Osteocyte (in vitro differentiated cells): ENCODE data around the gene PM20D2. TPM values are rescaled to one million over a fixed set of nuclear protein-coding genes. Genes with fewer than 3 reads are reported as not detected.

ENCODE experiments used
- DNase-seq: peaks from one replicate; pipeline ENCODE4 v3.0.0; 2021; ENCODE audit warnings: mixed read lengths; ENCODE audit not compliant: unreplicated experiment; ENCODE audit errors: extremely low spot score
- H3K27ac Mint-ChIP-seq: one replicate; pipeline ENCODE4 v1.8.0; 2021; ENCODE audit warnings: mild to moderate bottlenecking, mixed read lengths; ENCODE audit not compliant: unreplicated experiment
- H3K27me3 Mint-ChIP-seq: one replicate; pipeline ENCODE4 v1.8.0; 2021; ENCODE audit warnings: mixed read lengths; ENCODE audit not compliant: unreplicated experiment
- H3K36me3 Mint-ChIP-seq: one replicate; pipeline ENCODE4 v1.8.0; 2021; ENCODE audit warnings: mixed read lengths; ENCODE audit not compliant: unreplicated experiment
- H3K4me1 Mint-ChIP-seq: one replicate; pipeline ENCODE4 v1.8.0; 2021; ENCODE audit warnings: mixed read lengths; ENCODE audit not compliant: unreplicated experiment
- H3K4me3 Mint-ChIP-seq: one replicate; pipeline ENCODE4 v1.8.0; 2021; ENCODE audit warnings: mild to moderate bottlenecking, moderate library complexity, mixed read lengths; ENCODE audit not compliant: unreplicated experiment
- H3K9me3 Mint-ChIP-seq: one replicate; pipeline ENCODE4 v1.8.0; 2021; ENCODE audit warnings: mixed read lengths; ENCODE audit not compliant: unreplicated experiment
- total RNA-seq: library from RNA; stranded (reverse); gene quantifications from 2 replicates; pipeline ENCODE4 v1.2.1, GENCODE V29; 2021
- TF ChIP-seq, protein P1 (sequence below): fragments of 200-600 bp; sonication (generic); IDR thresholded peaks from 2 replicates; pipeline ENCODE4 v1.5.0; 2021; ENCODE audit warnings: antibody characterized with exemption, mild to moderate bottlenecking, moderate library complexity

Gene PM20D2
- total RNA-seq, 1 donor from 2014 or later: 9.2 TPM

DNA sequence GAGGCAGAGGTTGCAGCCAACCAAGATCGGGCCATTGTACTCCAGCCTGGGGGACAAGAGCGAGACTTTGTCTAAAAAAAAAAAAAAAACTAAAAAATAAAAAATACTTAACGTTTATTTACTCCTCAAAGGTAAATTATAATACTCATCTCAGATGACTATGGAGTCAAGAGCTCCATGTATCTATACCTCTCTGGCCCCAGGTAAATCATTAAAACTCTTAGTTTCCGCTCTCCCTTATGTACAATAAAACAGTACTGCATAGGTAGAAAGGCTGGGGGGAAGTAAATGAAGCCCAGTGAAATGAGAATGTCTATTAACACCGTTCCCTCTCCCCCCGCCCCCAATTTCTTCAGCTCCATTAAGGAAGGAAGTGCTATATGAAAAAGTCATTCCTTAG is 29.2 kb upstream of the PM20D2 start:
- no peak overlapping the region for H3K27ac Mint-ChIP-seq
- H3K27me3 Mint-ChIP-seq: no peaks in the 10 kb centered on the region
- TF ChIP-seq, protein P1, sequence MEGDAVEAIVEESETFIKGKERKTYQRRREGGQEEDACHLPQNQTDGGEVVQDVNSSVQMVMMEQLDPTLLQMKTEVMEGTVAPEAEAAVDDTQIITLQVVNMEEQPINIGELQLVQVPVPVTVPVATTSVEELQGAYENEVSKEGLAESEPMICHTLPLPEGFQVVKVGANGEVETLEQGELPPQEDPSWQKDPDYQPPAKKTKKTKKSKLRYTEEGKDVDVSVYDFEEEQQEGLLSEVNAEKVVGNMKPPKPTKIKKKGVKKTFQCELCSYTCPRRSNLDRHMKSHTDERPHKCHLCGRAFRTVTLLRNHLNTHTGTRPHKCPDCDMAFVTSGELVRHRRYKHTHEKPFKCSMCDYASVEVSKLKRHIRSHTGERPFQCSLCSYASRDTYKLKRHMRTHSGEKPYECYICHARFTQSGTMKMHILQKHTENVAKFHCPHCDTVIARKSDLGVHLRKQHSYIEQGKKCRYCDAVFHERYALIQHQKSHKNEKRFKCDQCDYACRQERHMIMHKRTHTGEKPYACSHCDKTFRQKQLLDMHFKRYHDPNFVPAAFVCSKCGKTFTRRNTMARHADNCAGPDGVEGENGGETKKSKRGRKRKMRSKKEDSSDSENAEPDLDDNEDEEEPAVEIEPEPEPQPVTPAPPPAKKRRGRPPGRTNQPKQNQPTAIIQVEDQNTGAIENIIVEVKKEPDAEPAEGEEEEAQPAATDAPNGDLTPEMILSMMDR: no peak
- H3K36me3 Mint-ChIP-seq: no peaks in the 10 kb centered on the region
- no peaks in the 10 kb centered on the region for H3K9me3 Mint-ChIP-seq
- DNase-seq: no peak
- peaks cover 6% of the 10 kb centered on the region for H3K4me1 Mint-ChIP-seq
- peak overlapping the region; percentile 83 for H3K4me3 Mint-ChIP-seq

DNA sequence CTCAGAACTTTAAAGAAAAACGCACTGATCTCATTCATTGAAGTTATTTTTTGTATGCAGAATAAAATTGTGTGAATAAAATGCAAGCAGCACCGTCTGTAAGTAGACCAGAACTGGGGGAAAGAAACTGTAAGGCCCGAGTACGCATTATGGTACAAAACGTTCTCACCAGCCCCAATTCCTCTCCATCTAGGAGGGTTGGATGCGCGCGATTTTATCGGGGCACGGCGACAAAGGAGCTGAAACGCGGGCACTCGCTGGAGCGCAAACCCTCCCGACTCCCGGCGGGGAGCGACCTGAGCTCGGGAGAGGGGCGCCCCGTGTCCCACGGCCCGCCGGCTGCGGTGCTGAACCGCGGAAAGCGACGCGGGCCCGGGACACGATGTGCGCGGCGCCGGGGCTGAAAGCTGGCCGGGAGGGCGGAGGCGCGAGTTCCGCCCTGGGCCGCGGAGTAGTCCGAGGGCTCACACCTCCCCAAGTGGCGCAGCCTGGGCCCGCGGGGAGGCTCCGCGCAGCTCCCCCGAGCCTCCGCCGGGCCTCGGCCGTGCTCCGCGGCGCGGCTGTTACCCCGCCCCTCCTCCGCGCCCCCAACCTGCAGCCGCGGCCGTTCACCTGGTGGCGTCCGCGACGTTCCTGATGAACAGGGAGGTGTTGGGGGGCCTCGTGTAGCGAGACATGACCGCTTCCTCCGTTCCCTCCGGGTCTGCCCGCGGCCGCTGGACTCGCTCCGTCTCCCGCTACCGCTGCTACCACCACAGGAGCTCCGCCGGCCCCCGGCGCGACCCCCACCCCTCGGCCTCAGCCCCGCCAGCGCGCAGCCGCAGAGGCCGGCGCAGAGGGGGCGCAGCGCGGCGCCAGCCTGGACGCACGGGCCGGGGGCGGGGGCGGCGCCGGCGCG is 28.4 kb upstream of the PM20D2 start, which contains the start of gene SRSF12:
Gene SRSF12, minus strand, starts transcription at position 861 of the 898 bp plus-strand sequence. Its CDS starts 184 bp downstream, at position 677.
- peak within 1 kb of the TSS; percentile 83 for H3K4me3 Mint-ChIP-seq
- H3K27ac Mint-ChIP-seq: no peak within 1 kb of the TSS
- no peaks in the 10 kb centered on the region for H3K27me3 Mint-ChIP-seq
- TF ChIP-seq, protein P1: peak; percentile 14
- H3K4me1 Mint-ChIP-seq: peaks cover 6% of the 10 kb centered on the region
- no peaks in the 10 kb centered on the region for H3K9me3 Mint-ChIP-seq
- no peaks in the 10 kb centered on the region for H3K36me3 Mint-ChIP-seq
- peak; percentile 84 for DNase-seq

DNA sequence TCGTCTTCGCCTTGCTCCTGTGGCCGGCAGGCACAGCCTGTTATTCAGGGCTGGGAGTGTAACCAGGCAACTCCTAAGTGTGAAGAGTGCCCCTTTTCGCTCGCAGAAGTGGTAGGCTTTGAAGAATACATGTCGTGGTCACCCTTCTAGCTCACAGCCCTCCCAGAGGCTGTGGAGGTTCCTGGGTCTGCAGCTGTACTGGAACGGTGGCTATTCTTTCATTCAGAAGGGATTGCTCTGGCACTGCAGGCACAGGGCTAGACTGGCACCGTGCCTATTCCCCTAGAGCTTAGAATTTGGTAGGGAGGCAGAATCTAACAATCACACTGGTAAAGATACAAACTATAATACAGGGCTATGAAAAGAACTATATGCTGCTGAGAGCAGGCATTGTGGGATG is 26.9 kb upstream of the PM20D2 start:
- peak overlapping the region; percentile 59 for H3K4me3 Mint-ChIP-seq
- TF ChIP-seq, protein P1: no peak
- H3K27me3 Mint-ChIP-seq: no peaks in the 10 kb centered on the region
- no peak overlapping the region for H3K27ac Mint-ChIP-seq
- peaks cover 6% of the 10 kb centered on the region for H3K4me1 Mint-ChIP-seq
- no peaks in the 10 kb centered on the region for H3K36me3 Mint-ChIP-seq
- H3K9me3 Mint-ChIP-seq: no peaks in the 10 kb centered on the region
- no peak for DNase-seq

DNA sequence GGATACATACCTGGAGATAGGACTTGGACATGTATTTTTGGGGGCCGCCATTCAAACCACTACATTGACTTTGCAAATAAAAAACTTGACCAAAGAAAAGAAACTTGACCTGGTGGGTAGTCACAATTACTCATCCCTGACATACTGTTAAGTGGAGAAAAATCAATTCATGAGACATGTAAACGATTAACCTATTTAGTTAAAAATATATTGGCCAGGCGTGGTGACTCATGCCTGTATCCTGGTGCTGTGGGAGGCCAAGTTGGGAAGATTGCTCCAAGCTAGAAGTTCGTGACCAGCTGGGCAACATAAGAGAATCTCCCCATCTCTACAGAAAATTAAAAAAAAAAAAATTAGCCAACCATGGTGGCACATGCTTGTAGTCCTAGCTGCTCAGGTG is 25.5 kb upstream of the PM20D2 start:
- Mint-ChIP-seq H3K27me3 (no peaks in the 10 kb centered on the region), H3K36me3 (no peaks in the 10 kb centered on the region), H3K4me1 (peaks cover 6% of the 10 kb centered on the region), H3K9me3 (no peaks in the 10 kb centered on the region), H3K4me3 (no peak overlapping the region), H3K27ac (no peak overlapping the region)
- TF ChIP-seq, protein P1: no peak
- DNase-seq: no peak

DNA sequence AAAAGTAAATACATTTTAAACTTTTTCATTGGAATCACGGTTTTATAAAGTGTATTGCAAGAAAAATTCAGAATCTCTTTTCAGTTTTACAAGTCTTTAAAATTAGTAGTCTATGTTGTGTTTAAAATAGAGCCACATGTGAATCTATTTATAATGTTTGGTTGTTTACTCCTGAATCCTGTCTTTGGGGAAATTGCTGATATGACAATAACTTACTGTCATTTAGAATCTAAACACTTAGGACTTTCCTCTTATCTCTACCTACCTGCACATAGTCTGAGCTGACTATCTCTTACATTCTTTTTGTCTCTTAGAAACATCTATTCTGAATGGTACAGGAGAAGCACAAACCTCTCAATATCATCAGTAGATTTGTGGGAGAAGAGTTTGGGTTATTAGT is 23.9 kb upstream of the PM20D2 start:
- no peak for DNase-seq
- H3K4me1 Mint-ChIP-seq: peaks cover 3% of the 10 kb centered on the region
- TF ChIP-seq, protein P1: no peak
- no peaks in the 10 kb centered on the region for H3K9me3 Mint-ChIP-seq
- no peak overlapping the region for H3K4me3 Mint-ChIP-seq
- no peaks in the 10 kb centered on the region for H3K27me3 Mint-ChIP-seq
- H3K27ac Mint-ChIP-seq: no peak overlapping the region
- H3K36me3 Mint-ChIP-seq: no peaks in the 10 kb centered on the region
